Astrocyte (in vitro differentiated cells and primary cell): ENCODE results near the gene NPAS3. TPM values are rescaled to one million over a fixed set of nuclear protein-coding genes. Genes with fewer than 3 reads are reported as not detected.

Source experiments
- DNase-seq: peaks from one replicate; pipeline ENCODE4 v3.0.0-alpha.2; 2010; ENCODE audit warnings: low read depth
- FAIRE-seq: peaks from 2 replicates; lab custom pipeline; 2011; peaks lifted over from hg19 to GRCh38; lab: Jason Lieb, UNC
- H2AFZ ChIP-seq: 2 replicates; pipeline ENCODE4 v1.6.0; 2012; ENCODE audit warnings: low read depth, low read length, inconsistent platforms
- H3K27ac ChIP-seq: 2 replicates; pipeline ENCODE4 v1.5.1; 2011; ENCODE audit warnings: low read depth, low read length, inconsistent platforms
- H3K27me3 ChIP-seq: 2 replicates; pipeline ENCODE4 v1.6.0; 2011; ENCODE audit warnings: low read length, inconsistent platforms; ENCODE audit not compliant: insufficient read depth
- H3K36me3 ChIP-seq: 2 replicates; pipeline ENCODE4 v1.5.1; 2011; ENCODE audit warnings: low read length, inconsistent platforms; ENCODE audit not compliant: insufficient read depth
- H3K4me1 ChIP-seq: 2 replicates; pipeline ENCODE4 v1.5.1; 2011; ENCODE audit warnings: low read length, inconsistent platforms; ENCODE audit not compliant: insufficient read depth
- H3K4me2 ChIP-seq: 2 replicates; pipeline ENCODE4 v1.6.0; 2012; ENCODE audit warnings: low read length, inconsistent platforms
- H3K4me3 ChIP-seq: 2 replicates; pipeline ENCODE4 v1.5.1; 2011; ENCODE audit warnings: low read depth, mild to moderate bottlenecking, low read length, inconsistent platforms; ENCODE audit not compliant: insufficient read depth
- H3K79me2 ChIP-seq: 2 replicates; pipeline ENCODE4 v1.6.0; 2012; ENCODE audit warnings: mild to moderate bottlenecking, low read length, inconsistent platforms; ENCODE audit not compliant: insufficient read depth
- H3K9ac ChIP-seq: 2 replicates; pipeline ENCODE4 v1.6.0; 2012; ENCODE audit warnings: mild to moderate bottlenecking, low read length, inconsistent platforms
- H3K9me3 ChIP-seq: 2 replicates; pipeline ENCODE4 v1.5.1; 2012; ENCODE audit warnings: low read depth, mild to moderate bottlenecking, low read length, inconsistent platforms; ENCODE audit not compliant: insufficient read depth
- H4K20me1 ChIP-seq: 2 replicates; pipeline ENCODE4 v1.6.0; 2012; ENCODE audit warnings: low read length, inconsistent platforms; ENCODE audit not compliant: insufficient read depth
- H3K27ac Mint-ChIP-seq: one replicate; pipeline ENCODE4 v1.8.0; 2021; ENCODE audit warnings: mild to moderate bottlenecking, mixed read lengths; ENCODE audit not compliant: unreplicated experiment
- H3K27me3 Mint-ChIP-seq: one replicate; pipeline ENCODE4 v1.8.0; 2021; ENCODE audit warnings: low read depth, mixed read lengths; ENCODE audit not compliant: unreplicated experiment
- H3K36me3 Mint-ChIP-seq: one replicate; pipeline ENCODE4 v1.8.0; 2021; ENCODE audit warnings: low read depth, mixed read lengths; ENCODE audit not compliant: unreplicated experiment
- H3K4me1 Mint-ChIP-seq: one replicate; pipeline ENCODE4 v1.8.0; 2021; ENCODE audit warnings: low read depth, mixed read lengths; ENCODE audit not compliant: unreplicated experiment
- H3K4me3 Mint-ChIP-seq: one replicate; pipeline ENCODE4 v1.8.0; 2021; ENCODE audit warnings: mild to moderate bottlenecking, moderate library complexity, mixed read lengths; ENCODE audit not compliant: unreplicated experiment
- H3K9me3 Mint-ChIP-seq: one replicate; pipeline ENCODE4 v1.8.0; 2021; ENCODE audit warnings: mild to moderate bottlenecking, mixed read lengths; ENCODE audit not compliant: unreplicated experiment
- CTCF ChIP-seq: IDR thresholded peaks from 2 replicates; pipeline ENCODE4 v1.5.1; 2011; ENCODE audit warnings: low read depth, mild to moderate bottlenecking, inconsistent platforms, low read length, moderate library complexity; ENCODE audit not compliant: insufficient read depth
- EZH2 ChIP-seq: IDR thresholded peaks from 2 replicates; pipeline ENCODE4 v1.6.1; 2012; ENCODE audit warnings: mild to moderate bottlenecking, low read length, inconsistent platforms; ENCODE audit not compliant: insufficient read depth
- total RNA-seq: library from RNA; stranded (reverse); gene quantifications from 2 replicates; pipeline ENCODE4 v1.2.1, GENCODE V29; 2021

The NPAS3 gene
- total RNA-seq, 1 donor from 2014 or later = 2.6 TPM

- no peaks in the 10 kb centered on the region for H3K36me3 Mint-ChIP-seq
- H3K4me1 Mint-ChIP-seq = peaks cover 3% of the 10 kb centered on the region
- Histone ChIP-seq H3K9ac (no peak overlapping the region), H3K4me2 (no peak overlapping the region), H3K79me2 (no peaks in the 10 kb centered on the region), H3K9me3 (no peaks in the 10 kb centered on the region), H4K20me1 (no peaks in the 10 kb centered on the region), H3K27ac (no peak overlapping the region), H2AFZ (no peak overlapping the region), H3K27me3 (no peaks in the 10 kb centered on the region), H3K4me3 (no peak overlapping the region), H3K36me3 (no peaks in the 10 kb centered on the region), H3K4me1 (no peaks in the 10 kb centered on the region)
- no peaks in the 10 kb centered on the region for H3K27me3 Mint-ChIP-seq
- peak; percentile 49 for DNase-seq
- no peak for TF ChIP-seq EZH2
- no peak for TF ChIP-seq CTCF
- no peaks in the 10 kb centered on the region for H3K9me3 Mint-ChIP-seq
- H3K4me3 Mint-ChIP-seq = no peak overlapping the region
- H3K27ac Mint-ChIP-seq = no peak overlapping the region
- FAIRE-seq = no peak
Measured at GRCh38 chr14:33834466-33835260, 896.0 kb downstream of the NPAS3 start.

DNA sequence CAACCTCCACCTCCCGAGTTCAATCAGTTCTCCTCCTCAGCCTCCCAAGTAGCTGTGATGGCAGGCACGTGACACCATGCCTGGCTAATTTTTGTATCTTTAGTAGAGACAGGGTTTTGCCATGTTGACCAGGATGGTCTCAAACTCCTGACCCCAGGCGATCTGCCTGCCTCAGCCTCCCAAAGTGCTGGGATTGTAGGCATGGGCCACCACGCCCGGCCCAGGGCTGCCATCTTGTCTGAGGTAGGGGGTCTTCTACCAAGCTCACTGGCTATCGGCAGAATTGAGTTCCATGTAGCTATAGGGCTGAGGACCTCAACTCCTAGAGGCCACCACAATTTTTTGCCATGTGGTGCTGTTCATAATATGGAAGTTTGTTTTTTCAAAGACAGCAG, 896.6 kb downstream of the NPAS3 start:
- H3K9me3 ChIP-seq = no peaks in the 10 kb centered on the region
- Mint-ChIP-seq H3K36me3 (no peaks in the 10 kb centered on the region), H3K27ac (no peak overlapping the region), H3K4me1 (peaks cover 3% of the 10 kb centered on the region), H3K9me3 (no peaks in the 10 kb centered on the region), H3K4me3 (no peak overlapping the region), H3K27me3 (no peaks in the 10 kb centered on the region)
- no peaks in the 10 kb centered on the region for H3K4me1 ChIP-seq
- no peaks in the 10 kb centered on the region for H3K27me3 ChIP-seq
- TF ChIP-seq EZH2 (no peak), CTCF (no peak)
- H3K27ac ChIP-seq = no peak overlapping the region
- H2AFZ ChIP-seq = no peak overlapping the region
- DNase-seq = no peak
- FAIRE-seq = no peak
- H3K9ac ChIP-seq = no peak overlapping the region
- H3K36me3 ChIP-seq = no peaks in the 10 kb centered on the region
- H3K79me2 ChIP-seq = no peaks in the 10 kb centered on the region
- H3K4me3 ChIP-seq = no peak overlapping the region
- no peaks in the 10 kb centered on the region for H4K20me1 ChIP-seq
- H3K4me2 ChIP-seq = no peak overlapping the region

DNA sequence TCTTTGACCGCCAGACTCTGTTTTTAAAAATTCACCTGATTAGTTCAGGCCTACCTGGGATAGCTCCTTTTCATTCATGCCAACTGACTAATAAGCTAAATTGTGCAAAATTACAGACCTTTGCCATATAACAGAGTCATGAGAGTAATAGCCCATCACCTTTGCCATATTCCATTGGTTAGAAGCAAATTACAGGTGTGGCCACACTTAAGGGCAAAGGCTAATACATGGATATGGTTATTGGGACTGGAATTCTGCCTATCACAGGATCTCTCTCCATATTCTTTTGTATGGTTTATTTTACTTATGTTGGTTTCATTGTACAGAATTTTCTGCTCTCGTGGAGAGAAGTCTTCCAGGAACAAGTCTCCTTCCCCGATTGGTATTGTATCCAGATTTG, 897.0 kb downstream of the NPAS3 start:
- DNase-seq = no peak
- Histone ChIP-seq H3K27ac (no peak overlapping the region), H3K4me3 (no peak overlapping the region), H3K79me2 (no peaks in the 10 kb centered on the region), H3K9me3 (no peaks in the 10 kb centered on the region), H3K27me3 (no peaks in the 10 kb centered on the region), H3K9ac (no peak overlapping the region), H3K36me3 (no peaks in the 10 kb centered on the region), H2AFZ (no peak overlapping the region), H3K4me2 (no peak overlapping the region), H4K20me1 (no peaks in the 10 kb centered on the region), H3K4me1 (no peaks in the 10 kb centered on the region)
- Mint-ChIP-seq H3K36me3 (no peaks in the 10 kb centered on the region), H3K27me3 (no peaks in the 10 kb centered on the region), H3K27ac (no peak overlapping the region), H3K4me3 (no peak overlapping the region), H3K9me3 (no peaks in the 10 kb centered on the region), H3K4me1 (peaks cover 3% of the 10 kb centered on the region)
- TF ChIP-seq EZH2 (no peak), CTCF (no peak)
- no peak for FAIRE-seq
